Activated CD4-positive, alpha-beta T cell treated with anti-CD3 and anti-CD28 coated beads for 36 hours (primary cell): ENCODE measurements around the gene KIF4B. TPM values are rescaled to one million over a fixed set of nuclear protein-coding genes. Genes with fewer than 3 reads are reported as not detected.
A peak's percentile ranks its signal among the peaks of the same experiment; 100 is the strongest.
"Not testable (repeated sequence)": the region's sequence is repeated elsewhere in the genome, so short reads cannot be mapped to it uniquely, and the experiment has no call there.

Experiments
- ATAC-seq: fragments of 200-7000 bp; cut with Tn5 transposase; one replicate; pipeline ENCODE4 v1.10.0; 2021; ENCODE audit warnings: mild to moderate bottlenecking, moderate library complexity
- CTCF ChIA-PET: fragments of 350-600 bp; sonication (Branson Sonifier 250); formaldehyde crosslinking; loops from one replicate; lab custom pipeline; 2021; ENCODE audit warnings: antibody characterized with exemption; lab: Charles Lee
- POLR2A ChIA-PET: fragments of 350-600 bp; sonication (Branson Sonifier 250); formaldehyde crosslinking; loops from one replicate; lab custom pipeline; 2021; ENCODE audit warnings: antibody characterized with exemption, inconsistent platforms; lab: Charles Lee
- DNase-seq: peaks from one replicate; pipeline ENCODE4 v3.0.0-alpha.2; 2020
- H3K27ac Mint-ChIP-seq: one replicate; pipeline ENCODE4 v1.8.0; 2021; ENCODE audit warnings: mixed read lengths
- H3K27me3 Mint-ChIP-seq: one replicate; pipeline ENCODE4 v1.8.0; 2021; ENCODE audit warnings: mixed read lengths
- H3K36me3 Mint-ChIP-seq: one replicate; pipeline ENCODE4 v1.8.0; 2021; ENCODE audit warnings: low read depth, mixed read lengths
- H3K4me1 Mint-ChIP-seq: one replicate; pipeline ENCODE4 v1.8.0; 2021; ENCODE audit warnings: mixed read lengths
- H3K4me3 Mint-ChIP-seq: one replicate; pipeline ENCODE4 v1.8.0; 2021; ENCODE audit warnings: mild to moderate bottlenecking, moderate library complexity, mixed read lengths
- H3K9me3 Mint-ChIP-seq: one replicate; pipeline ENCODE4 v1.8.0; 2021; ENCODE audit warnings: low read depth, mixed read lengths
- intact Hi-C, 2 experiments: fragments of 100-400 bp; cut with DNase I in 1 of 2; cut with micrococcal nuclease in 1 of 2; formaldehyde crosslinking; loops; one replicate each; pipeline versions ENCODE4 v1.14.2 to v1.15.1; 2022 to 2024; cut with DNase I, micrococcal nuclease
- total RNA-seq, 2 experiments: library from RNA; stranded (reverse); gene quantifications; one replicate each; pipeline ENCODE4 v1.2.3, GENCODE V29; 2021

Gene KIF4B
- total RNA-seq, 2 experiments from 2014 or later = 0.05 TPM

DNA sequence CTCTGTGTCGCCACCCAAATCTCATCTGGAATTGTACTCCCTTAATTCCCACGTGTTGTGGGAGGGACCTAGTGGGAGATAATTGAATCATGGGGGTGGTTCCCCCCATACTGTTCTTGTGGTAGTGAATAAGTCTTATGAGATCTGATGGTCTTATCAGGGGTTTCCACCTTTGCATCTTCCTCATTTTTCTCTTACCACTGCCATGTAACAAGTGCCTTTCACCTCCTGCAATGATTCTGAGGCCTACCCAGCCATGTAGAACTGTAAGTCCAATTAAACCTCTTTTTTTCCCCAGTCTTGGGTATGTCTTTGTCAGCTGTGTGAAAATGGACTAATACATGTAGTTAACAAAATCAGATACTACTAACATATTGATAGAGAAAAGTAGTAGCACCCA is 35.3 kb upstream of the KIF4B start:
- H3K4me1 Mint-ChIP-seq, ATAC-seq, DNase-seq, CTCF ChIA-PET, H3K9me3 Mint-ChIP-seq, H3K4me3 Mint-ChIP-seq, H3K27me3 Mint-ChIP-seq, intact Hi-C loops, POLR2A ChIA-PET, H3K27ac Mint-ChIP-seq: not testable (repeated sequence)
- peaks cover 12% of the 10 kb centered on the region for H3K36me3 Mint-ChIP-seq

GRCh38 chr5:154984946-154985516 is 28.5 kb upstream of the KIF4B start:
- Mint-ChIP-seq H3K27me3 (peaks cover 9% of the 10 kb centered on the region), H3K36me3 (no peaks in the 10 kb centered on the region), H3K4me3 (no peak overlapping the region), H3K9me3 (no peaks in the 10 kb centered on the region), H3K4me1 (no peaks in the 10 kb centered on the region), H3K27ac (no peak overlapping the region)
- POLR2A ChIA-PET = no interaction called here
- DNase-seq (no peak), ATAC-seq (no peak)
- CTCF ChIA-PET = interaction anchor here (1.2 to 1.4 kb wide), 2 partner anchors 9 to 13 kb away, joined by 3 read pairs; no protein-coding TSS in a partner anchor
- intact Hi-C loops = no loop called here

- intact Hi-C loops = no loop called here
- H3K4me1 Mint-ChIP-seq = no peaks in the 10 kb centered on the region
- H3K36me3 Mint-ChIP-seq = no peaks in the 10 kb centered on the region
- H3K27ac Mint-ChIP-seq = no peak overlapping the region
- ChIA-PET CTCF (interaction anchor here (1.4 kb wide), 1 partner anchor 14 kb away, joined by 3 read pairs; no protein-coding TSS in a partner anchor), POLR2A (no interaction called here)
- H3K4me3 Mint-ChIP-seq = no peak overlapping the region
- DNase-seq = no peak
- H3K9me3 Mint-ChIP-seq = no peaks in the 10 kb centered on the region
- peaks cover 9% of the 10 kb centered on the region for H3K27me3 Mint-ChIP-seq
- ATAC-seq = no peak
Observed at GRCh38 chr5:154986151-154986550, 27.4 kb upstream of the KIF4B start.

DNA sequence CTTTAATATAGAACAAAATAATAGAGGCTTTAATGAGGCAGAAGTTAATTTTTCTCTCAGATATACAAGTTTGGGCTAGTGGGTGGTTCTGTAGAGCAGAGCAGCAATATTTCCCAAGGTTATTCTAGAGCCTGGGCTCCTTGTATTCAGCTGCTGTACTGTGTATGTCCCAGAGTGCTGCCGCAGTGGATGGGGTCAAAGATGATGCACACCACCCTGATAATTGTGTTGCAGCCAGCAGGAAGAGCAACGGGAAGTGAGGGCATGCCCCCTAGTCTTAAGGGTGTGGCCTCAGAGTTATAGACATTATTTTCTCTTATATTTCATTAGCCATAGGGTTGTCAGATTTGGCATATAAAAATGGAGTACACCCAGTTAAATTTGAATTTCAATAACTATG is 23.9 kb upstream of the KIF4B start:
- ChIA-PET POLR2A (no interaction called here), CTCF (interaction anchor here (0.6 to 1.1 kb wide), 2 partner anchors 9 to 61 kb away, joined by 3 read pairs; no protein-coding TSS in a partner anchor)
- Mint-ChIP-seq H3K4me1 (no peaks in the 10 kb centered on the region), H3K4me3 (no peak overlapping the region), H3K36me3 (no peaks in the 10 kb centered on the region), H3K27me3 (peaks cover 9% of the 10 kb centered on the region), H3K9me3 (no peaks in the 10 kb centered on the region), H3K27ac (no peak overlapping the region)
- intact Hi-C loops = no loop called here
- DNase-seq (no peak), ATAC-seq (no peak)

- Mint-ChIP-seq H3K4me1 (no peaks in the 10 kb centered on the region), H3K4me3 (no peak overlapping the region), H3K36me3 (no peaks in the 10 kb centered on the region), H3K27ac (no peak overlapping the region), H3K27me3 (peaks cover 4% of the 10 kb centered on the region), H3K9me3 (no peaks in the 10 kb centered on the region)
- no peak for ATAC-seq
- ChIA-PET POLR2A (no interaction called here), CTCF (no interaction called here)
- DNase-seq = no peak
- intact Hi-C loops = no loop called here
Observed at GRCh38 chr5:154993461-154993860, 20.1 kb upstream of the KIF4B start.

DNA sequence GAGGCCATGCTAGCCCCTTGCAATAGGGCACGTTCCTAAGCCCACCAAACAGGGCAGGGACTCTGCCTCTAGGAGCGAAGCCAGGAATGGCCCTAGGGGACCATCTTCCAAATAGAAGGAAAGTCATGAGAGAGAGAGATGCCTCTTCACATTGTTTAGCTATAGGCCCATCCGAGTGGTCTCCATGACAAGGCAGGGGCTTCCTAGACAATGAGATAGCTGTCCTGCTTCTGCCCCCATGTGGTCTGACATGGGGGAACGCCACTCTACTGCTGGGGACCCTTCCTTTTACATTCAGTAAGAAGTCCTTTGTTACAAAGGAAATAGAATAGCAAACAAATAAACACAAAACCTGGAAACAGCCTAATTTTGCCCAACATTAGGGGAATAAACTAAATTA is 17.9 kb upstream of the KIF4B start:
- intact Hi-C loops = no loop called here
- Mint-ChIP-seq H3K9me3 (no peaks in the 10 kb centered on the region), H3K27ac (no peak overlapping the region), H3K36me3 (no peaks in the 10 kb centered on the region), H3K4me1 (no peaks in the 10 kb centered on the region), H3K4me3 (no peak overlapping the region), H3K27me3 (peaks cover 9% of the 10 kb centered on the region)
- no peak for ATAC-seq
- no peak for DNase-seq
- CTCF ChIA-PET = interaction anchor here (1.1 kb wide), 1 partner anchor 50 kb away, joined by 3 read pairs; no protein-coding TSS in a partner anchor
- POLR2A ChIA-PET = no interaction called here

GRCh38 chr5:154997746-154998145 is 15.8 kb upstream of the KIF4B start:
- no peaks in the 10 kb centered on the region for H3K4me1 Mint-ChIP-seq
- DNase-seq = no peak
- no peak overlapping the region for H3K4me3 Mint-ChIP-seq
- H3K27ac Mint-ChIP-seq = no peak overlapping the region
- ChIA-PET CTCF (interaction anchor here (0.6 kb wide), 1 partner anchor 962 kb away, joined by 3 read pairs; no protein-coding TSS in a partner anchor), POLR2A (no interaction called here)
- no peaks in the 10 kb centered on the region for H3K36me3 Mint-ChIP-seq
- intact Hi-C loops = no loop called here
- peaks cover 13% of the 10 kb centered on the region for H3K27me3 Mint-ChIP-seq
- no peak for ATAC-seq
- H3K9me3 Mint-ChIP-seq = no peaks in the 10 kb centered on the region

- H3K27me3 Mint-ChIP-seq = peaks cover 13% of the 10 kb centered on the region
- no peak for ATAC-seq
- H3K9me3 Mint-ChIP-seq = no peaks in the 10 kb centered on the region
- no peak overlapping the region for H3K27ac Mint-ChIP-seq
- H3K4me3 Mint-ChIP-seq = no peak overlapping the region
- intact Hi-C loops = loop anchor here in 1 of 2 experiments (10.0 kb wide), 1 partner anchor 345 kb away; no protein-coding TSS in a partner anchor
- DNase-seq = no peak
- no peaks in the 10 kb centered on the region for H3K4me1 Mint-ChIP-seq
- ChIA-PET CTCF (interaction anchor here (0.8 kb wide), 1 partner anchor 613 kb away, joined by 3 read pairs; no protein-coding TSS in a partner anchor), POLR2A (no interaction called here)
- H3K36me3 Mint-ChIP-seq = no peaks in the 10 kb centered on the region
Observed at GRCh38 chr5:154999865-155000264, 13.7 kb upstream of the KIF4B start.

- Mint-ChIP-seq H3K27ac (no peak overlapping the region), H3K9me3 (no peaks in the 10 kb centered on the region), H3K27me3 (peaks cover 16% of the 10 kb centered on the region), H3K36me3 (no peaks in the 10 kb centered on the region), H3K4me1 (no peaks in the 10 kb centered on the region), H3K4me3 (no peak overlapping the region)
- intact Hi-C loops = loop anchor here in 1 of 2 experiments (10.0 kb wide), 1 partner anchor 347 kb away; no protein-coding TSS in a partner anchor
- DNase-seq = no peak
- ChIA-PET CTCF (no interaction called here), POLR2A (no interaction called here)
- ATAC-seq = no peak
Observed at GRCh38 chr5:155001523-155001922, 12.0 kb upstream of the KIF4B start.

GRCh38 chr5:155002722-155003121 is 10.8 kb upstream of the KIF4B start:
- H3K4me3 Mint-ChIP-seq, H3K36me3 Mint-ChIP-seq, ATAC-seq, H3K9me3 Mint-ChIP-seq, H3K4me1 Mint-ChIP-seq, H3K27ac Mint-ChIP-seq, POLR2A ChIA-PET, DNase-seq: not testable (repeated sequence)
- intact Hi-C loops = loop anchor here in 1 of 2 experiments (10.0 kb wide), 1 partner anchor 348 kb away; no protein-coding TSS in a partner anchor
- H3K27me3 Mint-ChIP-seq = peaks cover 21% of the 10 kb centered on the region
- CTCF ChIA-PET = interaction anchor here (3.1 kb wide), 1 partner anchor 58 kb away, joined by 12 read pairs; no protein-coding TSS in a partner anchor

DNA sequence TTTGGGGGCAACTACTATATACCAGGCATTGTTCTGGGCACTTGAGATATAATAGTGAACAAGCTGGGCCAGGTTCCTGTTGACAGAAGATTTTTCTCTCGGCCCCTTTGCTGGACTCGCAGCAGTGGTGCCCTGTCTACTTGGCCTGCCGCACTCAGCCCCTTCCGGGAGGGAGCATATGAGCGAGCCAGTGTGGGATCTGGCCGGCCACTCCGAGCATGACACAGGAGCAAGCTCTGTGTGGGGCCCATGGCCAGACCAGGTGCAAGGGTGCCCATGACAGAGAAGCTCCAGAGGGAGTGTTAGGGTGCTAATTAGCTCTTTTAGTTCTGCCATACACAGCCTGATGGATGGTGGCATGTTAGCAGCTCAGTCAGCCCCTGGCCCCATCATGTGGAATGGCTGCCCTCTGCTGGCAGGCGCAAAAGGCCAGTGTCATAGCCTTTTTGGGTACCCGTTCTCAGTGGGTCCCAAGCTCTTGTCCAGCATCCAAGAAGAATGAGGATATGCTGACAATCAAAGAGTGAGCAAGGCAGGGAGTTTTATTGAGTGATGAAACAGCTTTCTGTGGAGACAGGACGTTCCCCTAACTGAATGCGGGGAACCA is 9.3 kb upstream of the KIF4B start:
- DNase-seq = peak; percentile 60
- Mint-ChIP-seq H3K36me3 (no peaks in the 10 kb centered on the region), H3K4me3 (no peak overlapping the region), H3K4me1 (no peaks in the 10 kb centered on the region), H3K27ac (no peak overlapping the region), H3K27me3 (peaks cover 19% of the 10 kb centered on the region), H3K9me3 (no peaks in the 10 kb centered on the region)
- peak; percentile 51 for ATAC-seq
- CTCF ChIA-PET = interaction anchor here (0.6 to 3.1 kb wide), 4 partner anchors 31 to 354 kb away, joined by 3 to 12 read pairs (median 7); no protein-coding TSS in a partner anchor
- POLR2A ChIA-PET = interaction anchor here (0.5 kb wide), 1 partner anchor 32 kb away, joined by 3 read pairs; no protein-coding TSS in a partner anchor
- intact Hi-C loops = loop anchor here in 1 of 2 experiments (1.0 to 10.0 kb wide), 2 partner anchors 63 to 349 kb away; partner anchors contain the start of gene MRPL22
